ENCODE results near the gene FAM25A. TPM values are rescaled to one million over a fixed set of nuclear protein-coding genes. Genes with fewer than 3 reads are reported as not detected.
"Not testable (repeated sequence)": the region's sequence is repeated elsewhere in the genome, so short reads cannot be mapped to it uniquely, and the experiment has no call there.

The FAM25A gene
- not detected for total RNA-seq (ENCODE audit: unreplicated experiment)
- long read RNA-seq, result 0 reads

DNA sequence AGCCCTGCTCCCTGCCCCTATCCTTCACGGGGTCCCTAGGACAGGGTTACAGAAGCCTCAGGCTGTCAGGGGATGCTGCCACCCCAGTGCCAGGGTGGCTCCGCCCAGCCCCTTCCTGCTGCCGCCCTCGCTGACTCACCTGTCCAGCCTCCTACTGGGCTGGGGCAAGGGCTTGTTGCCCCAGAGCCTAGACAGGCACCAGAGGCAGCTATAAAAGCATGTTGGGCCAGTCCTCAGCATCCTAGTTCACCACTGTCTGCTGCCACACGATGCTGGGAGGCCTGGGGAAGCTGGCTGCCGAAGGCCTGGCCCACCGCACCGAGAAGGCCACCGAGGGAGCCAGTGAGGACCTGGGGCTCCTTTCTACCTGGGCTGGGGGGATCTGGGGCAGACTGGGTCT is at the start of gene FAM25A:
Gene FAM25A, plus strand, starts transcription at position 239 of the 400 bp plus-strand sequence. Its CDS starts 31 bp downstream, at position 270.
- H3K27me3 Mint-ChIP-seq (ENCODE audit: unreplicated experiment); H3K9me3 Mint-ChIP-seq (ENCODE audit: unreplicated experiment); H3K4me3 Mint-ChIP-seq (ENCODE audit: unreplicated experiment); H3K27ac Mint-ChIP-seq (ENCODE audit: unreplicated experiment); H3K4me1 Mint-ChIP-seq (ENCODE audit: low read depth, unreplicated experiment); DNase-seq; H3K36me3 Mint-ChIP-seq (ENCODE audit: unreplicated experiment): not testable (repeated sequence)

GRCh38 chr10:86970982-86971231 is 49.2 kb upstream of the FAM25A start:
- peak overlapping the region; percentile 80 for H3K4me3 Mint-ChIP-seq (ENCODE audit: unreplicated experiment)
- no peaks in the 10 kb centered on the region for H3K36me3 Mint-ChIP-seq (ENCODE audit: unreplicated experiment)
- H3K27ac Mint-ChIP-seq (ENCODE audit: unreplicated experiment), result peak overlapping the region; percentile 87
- peaks cover 20% of the 10 kb centered on the region for H3K4me1 Mint-ChIP-seq (ENCODE audit: low read depth, unreplicated experiment)
- DNase-seq, result no peak
- H3K27me3 Mint-ChIP-seq (ENCODE audit: unreplicated experiment), result peaks cover 18% of the 10 kb centered on the region
- H3K9me3 Mint-ChIP-seq (ENCODE audit: unreplicated experiment), result peaks cover 13% of the 10 kb centered on the region
- TF ChIP-seq, protein P1, sequence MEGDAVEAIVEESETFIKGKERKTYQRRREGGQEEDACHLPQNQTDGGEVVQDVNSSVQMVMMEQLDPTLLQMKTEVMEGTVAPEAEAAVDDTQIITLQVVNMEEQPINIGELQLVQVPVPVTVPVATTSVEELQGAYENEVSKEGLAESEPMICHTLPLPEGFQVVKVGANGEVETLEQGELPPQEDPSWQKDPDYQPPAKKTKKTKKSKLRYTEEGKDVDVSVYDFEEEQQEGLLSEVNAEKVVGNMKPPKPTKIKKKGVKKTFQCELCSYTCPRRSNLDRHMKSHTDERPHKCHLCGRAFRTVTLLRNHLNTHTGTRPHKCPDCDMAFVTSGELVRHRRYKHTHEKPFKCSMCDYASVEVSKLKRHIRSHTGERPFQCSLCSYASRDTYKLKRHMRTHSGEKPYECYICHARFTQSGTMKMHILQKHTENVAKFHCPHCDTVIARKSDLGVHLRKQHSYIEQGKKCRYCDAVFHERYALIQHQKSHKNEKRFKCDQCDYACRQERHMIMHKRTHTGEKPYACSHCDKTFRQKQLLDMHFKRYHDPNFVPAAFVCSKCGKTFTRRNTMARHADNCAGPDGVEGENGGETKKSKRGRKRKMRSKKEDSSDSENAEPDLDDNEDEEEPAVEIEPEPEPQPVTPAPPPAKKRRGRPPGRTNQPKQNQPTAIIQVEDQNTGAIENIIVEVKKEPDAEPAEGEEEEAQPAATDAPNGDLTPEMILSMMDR (IDR thresholded peaks at IDR 0.05; ENCODE audit: partially characterized antibody, unreplicated experiment), result no peak

GRCh38 chr10:86971232-86971991 is 48.7 kb upstream of the FAM25A start:
- H3K4me1 Mint-ChIP-seq (ENCODE audit: low read depth, unreplicated experiment), result peaks cover 16% of the 10 kb centered on the region
- peaks cover 15% of the 10 kb centered on the region for H3K27me3 Mint-ChIP-seq (ENCODE audit: unreplicated experiment)
- peak; percentile 65 for DNase-seq
- peaks cover 10% of the 10 kb centered on the region for H3K9me3 Mint-ChIP-seq (ENCODE audit: unreplicated experiment)
- peak overlapping the region; percentile 88 for H3K4me3 Mint-ChIP-seq (ENCODE audit: unreplicated experiment)
- H3K36me3 Mint-ChIP-seq (ENCODE audit: unreplicated experiment), result no peaks in the 10 kb centered on the region
- peak overlapping the region; percentile 80 for H3K27ac Mint-ChIP-seq (ENCODE audit: unreplicated experiment)
- TF ChIP-seq, protein P1 (IDR thresholded peaks at IDR 0.05; ENCODE audit: partially characterized antibody, unreplicated experiment), result no peak

DNA sequence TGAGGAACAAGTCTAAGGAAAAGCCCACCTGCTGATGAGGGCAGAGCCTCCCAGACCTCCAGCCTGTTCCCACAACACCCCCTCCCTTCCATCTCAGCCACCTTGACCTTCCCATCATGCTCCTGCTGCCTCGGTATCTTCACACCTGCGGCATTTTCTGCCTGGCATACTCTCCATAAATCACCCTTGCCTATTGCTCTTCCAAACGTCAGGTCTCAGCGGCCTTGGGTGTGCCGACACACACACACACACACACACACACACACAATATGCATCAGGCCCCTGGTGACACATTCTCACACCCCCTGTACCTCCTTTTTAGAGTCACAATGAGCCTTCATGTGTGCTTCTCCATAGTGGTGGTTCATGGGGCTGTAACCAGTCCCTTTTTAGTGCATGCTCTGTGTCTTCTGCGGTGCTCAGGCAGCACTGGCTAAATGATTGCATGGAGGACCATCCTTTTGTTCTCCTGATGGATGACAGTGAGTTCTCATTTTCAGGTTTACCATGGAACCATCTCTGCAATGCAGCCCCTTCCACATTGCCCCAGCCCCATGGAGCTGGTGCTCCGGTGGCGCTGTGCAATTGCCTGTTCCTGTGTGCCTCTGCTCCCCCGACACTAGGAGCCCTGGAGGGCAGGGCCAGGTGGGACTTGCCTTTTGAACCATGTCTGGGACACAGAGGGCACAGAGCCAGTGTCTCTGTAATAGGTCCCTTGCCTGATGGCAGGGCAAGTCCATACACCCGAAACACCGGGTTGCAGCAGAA is 47.3 kb upstream of the FAM25A start:
- Mint-ChIP-seq H3K27me3 (ENCODE audit: unreplicated experiment) (peaks cover 11% of the 10 kb centered on the region), H3K27ac (ENCODE audit: unreplicated experiment) (no peak overlapping the region), H3K4me1 (ENCODE audit: low read depth, unreplicated experiment) (peaks cover 6% of the 10 kb centered on the region), H3K4me3 (ENCODE audit: unreplicated experiment) (peak overlapping the region; percentile 28), H3K9me3 (ENCODE audit: unreplicated experiment) (peaks cover 9% of the 10 kb centered on the region), H3K36me3 (ENCODE audit: unreplicated experiment) (no peaks in the 10 kb centered on the region)
- TF ChIP-seq, protein P1 (IDR thresholded peaks at IDR 0.05; ENCODE audit: partially characterized antibody, unreplicated experiment), result no peak
- DNase-seq, result no peak

DNA sequence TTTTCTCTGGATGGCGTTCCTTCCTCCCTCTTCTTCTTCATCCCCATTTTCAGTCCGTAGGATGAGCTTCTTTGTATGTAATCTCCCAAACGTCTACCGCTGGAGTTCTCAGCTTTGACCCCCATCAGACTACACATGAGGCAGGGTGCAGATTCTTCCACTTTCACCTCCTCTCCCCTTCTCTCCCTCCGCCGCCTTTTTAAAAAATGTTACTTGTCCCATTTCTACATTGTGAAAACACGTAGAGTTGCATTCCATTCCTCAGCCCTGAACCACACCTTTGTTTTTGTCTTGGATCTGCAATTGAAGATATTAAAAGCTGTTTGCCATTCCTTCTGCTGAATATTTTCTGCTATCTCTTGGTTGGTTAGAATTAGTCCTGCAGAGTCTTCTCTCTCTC is 45.6 kb upstream of the FAM25A start:
- Mint-ChIP-seq H3K9me3 (ENCODE audit: unreplicated experiment) (peaks cover 8% of the 10 kb centered on the region), H3K4me3 (ENCODE audit: unreplicated experiment) (no peak overlapping the region), H3K27ac (ENCODE audit: unreplicated experiment) (no peak overlapping the region), H3K4me1 (ENCODE audit: low read depth, unreplicated experiment) (peaks cover 6% of the 10 kb centered on the region), H3K27me3 (ENCODE audit: unreplicated experiment) (peaks cover 11% of the 10 kb centered on the region), H3K36me3 (ENCODE audit: unreplicated experiment) (no peaks in the 10 kb centered on the region)
- no peak for DNase-seq
- TF ChIP-seq, protein P1 (IDR thresholded peaks at IDR 0.05; ENCODE audit: partially characterized antibody, unreplicated experiment), result no peak

Measured in glutamatergic neuron (in vitro differentiated cells).